Peyer's patch (tissue), 4 donors: ENCODE results near the gene ACADL.

ENCODE experiments used
- POLR2A ChIP-seq, 2 donors: fragments of 450-650 bp; IDR thresholded peaks; one replicate each; pipeline ENCODE4 v1.5.1; 2017; ENCODE audit warnings: antibody characterized with exemption in 2 of 2, mild to moderate bottlenecking in 2 of 2, moderate library complexity in 2 of 2
- TF ChIP-seq, protein P1 (sequence below), 6 experiments: fragments of 450-650 bp in 4 of 6; fragments of 200-600 bp in 2 of 6; sonication (generic) in 1 of 6; IDR thresholded peaks; one replicate each; pipeline ENCODE4 v1.5.1; 2017 to 2019; ENCODE audit warnings: antibody characterized with exemption in 6 of 6, mild to moderate bottlenecking in 3 of 6, moderate library complexity in 1 of 6

DNA sequence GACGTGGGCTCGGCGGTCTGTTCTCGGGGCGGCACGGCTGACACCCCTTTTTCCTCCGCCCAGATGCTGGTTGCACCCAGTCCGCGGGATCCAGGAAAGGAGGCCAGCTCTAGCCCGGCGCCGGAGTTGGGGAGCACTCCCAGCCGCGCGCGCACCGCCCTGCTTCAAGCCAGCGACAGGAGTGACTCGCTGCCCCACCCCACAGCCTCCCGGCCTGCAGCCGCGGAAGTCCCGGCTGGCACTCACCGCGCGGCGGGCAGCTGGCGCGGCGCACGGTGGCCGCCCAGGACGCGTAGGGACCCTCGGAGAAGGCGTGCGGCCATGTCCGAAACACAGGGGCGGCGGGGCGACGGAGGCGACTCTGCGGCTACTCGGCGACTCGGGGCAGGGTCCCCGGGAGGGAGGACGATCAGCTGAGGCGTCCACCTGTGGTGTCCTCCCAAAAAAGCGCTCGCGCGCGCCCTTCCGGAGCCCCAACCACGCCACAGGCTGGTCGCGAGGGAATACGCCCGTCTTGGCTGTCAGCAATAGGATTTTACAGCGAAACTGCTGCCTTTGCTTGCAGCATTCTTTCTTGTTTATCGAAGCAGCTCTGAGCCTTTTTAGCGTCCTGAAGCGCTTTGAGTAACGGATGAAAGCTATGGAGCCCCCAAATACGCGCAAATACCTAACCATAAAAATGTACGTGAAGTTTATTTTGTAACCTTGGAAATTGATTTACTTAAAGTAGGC lies at the start of gene ACADL:
- TF ChIP-seq, protein P1, sequence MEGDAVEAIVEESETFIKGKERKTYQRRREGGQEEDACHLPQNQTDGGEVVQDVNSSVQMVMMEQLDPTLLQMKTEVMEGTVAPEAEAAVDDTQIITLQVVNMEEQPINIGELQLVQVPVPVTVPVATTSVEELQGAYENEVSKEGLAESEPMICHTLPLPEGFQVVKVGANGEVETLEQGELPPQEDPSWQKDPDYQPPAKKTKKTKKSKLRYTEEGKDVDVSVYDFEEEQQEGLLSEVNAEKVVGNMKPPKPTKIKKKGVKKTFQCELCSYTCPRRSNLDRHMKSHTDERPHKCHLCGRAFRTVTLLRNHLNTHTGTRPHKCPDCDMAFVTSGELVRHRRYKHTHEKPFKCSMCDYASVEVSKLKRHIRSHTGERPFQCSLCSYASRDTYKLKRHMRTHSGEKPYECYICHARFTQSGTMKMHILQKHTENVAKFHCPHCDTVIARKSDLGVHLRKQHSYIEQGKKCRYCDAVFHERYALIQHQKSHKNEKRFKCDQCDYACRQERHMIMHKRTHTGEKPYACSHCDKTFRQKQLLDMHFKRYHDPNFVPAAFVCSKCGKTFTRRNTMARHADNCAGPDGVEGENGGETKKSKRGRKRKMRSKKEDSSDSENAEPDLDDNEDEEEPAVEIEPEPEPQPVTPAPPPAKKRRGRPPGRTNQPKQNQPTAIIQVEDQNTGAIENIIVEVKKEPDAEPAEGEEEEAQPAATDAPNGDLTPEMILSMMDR (IDR thresholded peaks at IDR 0.05): no peak
- TF ChIP-seq POLR2A (IDR thresholded peaks at IDR 0.05): no peak
